GM12891 (cell line): Measurements from ENCODE around the gene CREB5.

ENCODE experiments used
- DNase-seq: peaks from one replicate; pipeline ENCODE4 v3.0.0; 2011; ENCODE audit warnings: low spot score; ENCODE audit not compliant: insufficient read length
- FAIRE-seq: peaks from 2 replicates; lab custom pipeline; 2011; peaks lifted over from hg19 to GRCh38; lab: Jason Lieb, UNC
- PAX5 ChIP-seq: IDR thresholded peaks from 2 replicates; pipeline ENCODE4 v1.6.1; 2011; ENCODE audit warnings: low read length, moderate library complexity, mild to moderate bottlenecking; ENCODE audit not compliant: insufficient read depth, severe bottlenecking
- POLR2A ChIP-seq: IDR thresholded peaks from 2 replicates; pipeline ENCODE4 v1.6.1; 2011; ENCODE audit warnings: low read depth, low read length, control low read depth
- POLR2AphosphoS5 ChIP-seq: IDR thresholded peaks from 2 replicates; pipeline ENCODE4 v1.6.1; 2011; ENCODE audit warnings: low read depth, low read length, control low read depth
- POU2F2 ChIP-seq: IDR thresholded peaks from 2 replicates; pipeline ENCODE4 v1.6.1; 2011; ENCODE audit warnings: low read depth, mild to moderate bottlenecking, control low read depth, low read length, moderate library complexity
- SPI1 ChIP-seq: IDR thresholded peaks from 2 replicates; pipeline ENCODE4 v1.6.1; 2011; ENCODE audit warnings: low read depth, low read length, control low read depth
- TAF1 ChIP-seq: IDR thresholded peaks from 2 replicates; pipeline ENCODE4 v1.6.1; 2011; ENCODE audit warnings: low read depth, low read length, control low read depth

CREB5 gene

DNA sequence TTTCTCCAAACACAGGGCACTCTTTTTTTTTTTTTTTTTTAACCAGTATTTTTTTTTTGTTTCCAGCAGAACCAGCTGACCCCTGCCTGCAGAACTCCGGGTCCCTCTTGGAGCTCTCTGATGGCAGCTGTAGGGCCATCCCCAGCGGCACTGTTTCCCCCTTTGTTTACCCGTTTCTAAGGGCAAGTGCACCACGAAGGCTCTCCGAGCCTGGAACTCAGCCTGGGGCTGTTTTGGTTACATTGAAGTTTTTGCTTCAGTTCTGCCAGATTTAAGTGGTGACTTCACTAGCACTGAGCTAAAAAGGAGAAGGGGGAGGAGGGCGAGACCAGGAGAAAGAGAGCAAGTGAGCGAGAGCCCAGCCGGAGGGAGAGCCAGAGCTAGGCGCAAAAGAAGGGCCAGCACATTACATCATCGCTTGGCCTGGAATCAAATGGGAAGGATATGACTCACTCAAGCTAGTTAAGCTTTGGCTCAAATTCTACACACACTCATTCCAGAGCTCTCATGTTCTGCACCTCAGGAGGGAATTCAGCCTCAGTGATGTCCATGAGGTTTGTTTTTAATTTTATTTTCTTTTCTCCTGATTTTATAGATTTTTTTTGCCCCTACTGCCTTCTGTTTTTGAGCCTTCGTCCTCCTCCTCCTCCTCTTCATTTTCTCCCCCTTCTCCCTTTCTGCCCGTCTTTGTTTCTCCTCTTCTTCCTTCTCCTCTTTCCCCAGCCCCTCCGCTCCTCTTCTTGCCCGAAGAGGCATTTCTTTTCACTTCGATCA, 273.5 kb downstream of the CREB5 start:
- TF ChIP-seq POLR2A = no peak
- no peak for TF ChIP-seq POU2F2
- TF ChIP-seq TAF1 = no peak; the same call in 1 of the 2 replicates
- peak; percentile 32; the same call in 1 of the 2 replicates for TF ChIP-seq SPI1
- no peak for TF ChIP-seq POLR2AphosphoS5
- TF ChIP-seq PAX5 = no peak
- no peak for FAIRE-seq
- DNase-seq = no peak

DNA sequence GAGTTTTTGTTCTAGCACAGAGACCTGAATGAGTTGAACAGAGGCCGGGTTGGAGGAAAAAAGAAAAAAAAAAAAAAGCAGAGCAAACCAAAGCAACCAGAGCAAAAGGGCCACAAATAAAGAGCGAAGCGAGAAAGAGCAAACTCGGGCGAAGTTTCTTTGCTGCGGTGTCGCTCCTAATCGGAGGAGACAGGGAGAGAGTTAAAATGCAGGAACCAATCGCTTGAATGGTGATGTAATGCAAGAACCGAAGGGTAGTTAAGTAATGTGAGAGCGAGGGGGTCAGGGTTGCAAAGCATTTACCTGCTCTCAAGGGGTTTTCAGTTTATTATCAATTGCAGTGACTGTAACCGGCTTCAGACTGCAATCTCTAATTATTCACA, 274.1 kb downstream of the CREB5 start:
- no peak for DNase-seq
- FAIRE-seq = no peak
- TF ChIP-seq POLR2AphosphoS5 (no peak), PAX5 (no peak), POLR2A (no peak), TAF1 (no peak), POU2F2 (no peak)

DNA sequence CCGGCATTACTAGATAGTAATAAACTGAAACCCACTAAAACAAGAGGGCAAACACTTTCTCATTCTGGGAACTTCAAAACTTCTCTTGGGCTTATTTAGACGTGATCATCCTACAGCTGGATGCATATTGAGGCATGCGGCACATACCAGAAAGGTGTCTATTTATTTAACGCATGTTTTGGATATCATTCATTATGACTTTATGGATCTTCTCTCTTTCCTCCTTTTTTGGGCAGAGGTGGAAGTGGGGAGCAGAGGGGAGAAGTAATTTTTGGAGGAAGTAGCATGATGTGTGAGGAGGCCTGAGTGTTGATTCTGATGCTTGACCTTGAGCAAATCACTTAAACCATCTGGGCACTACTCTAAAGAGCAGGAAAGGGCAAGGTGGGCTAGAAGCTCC, 275.2 kb downstream of the CREB5 start:
- no peak for DNase-seq
- TF ChIP-seq POLR2A = no peak
- TF ChIP-seq PAX5 = no peak
- no peak for TF ChIP-seq POLR2AphosphoS5
- no peak for TF ChIP-seq SPI1
- TF ChIP-seq TAF1 = no peak
- TF ChIP-seq POU2F2 = no peak
- FAIRE-seq = no peak

DNA sequence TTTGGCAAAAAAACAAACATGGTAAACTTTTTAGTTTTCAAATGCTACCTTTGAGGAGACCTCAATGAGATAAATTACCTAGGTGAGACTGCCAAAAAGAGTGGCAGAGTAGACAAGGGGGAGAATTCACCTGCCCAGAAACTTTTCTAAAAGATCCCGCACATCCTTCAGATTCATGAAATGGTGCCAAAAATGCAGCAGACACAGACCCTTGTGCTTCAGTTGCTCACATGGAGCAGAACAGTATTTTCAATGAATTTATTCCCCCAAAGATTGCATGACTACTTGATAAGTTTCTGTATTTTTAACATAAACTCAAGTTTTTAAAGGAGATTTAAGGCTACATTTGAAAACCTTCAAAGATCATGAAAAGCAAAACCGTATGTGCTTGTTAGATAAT, 275.9 kb downstream of the CREB5 start:
- DNase-seq (no peak), FAIRE-seq (no peak)
- TF ChIP-seq SPI1 = no peak
- TF ChIP-seq TAF1 = no peak
- no peak for TF ChIP-seq POLR2AphosphoS5
- no peak for TF ChIP-seq POU2F2
- no peak for TF ChIP-seq POLR2A
- TF ChIP-seq PAX5 = no peak

DNA sequence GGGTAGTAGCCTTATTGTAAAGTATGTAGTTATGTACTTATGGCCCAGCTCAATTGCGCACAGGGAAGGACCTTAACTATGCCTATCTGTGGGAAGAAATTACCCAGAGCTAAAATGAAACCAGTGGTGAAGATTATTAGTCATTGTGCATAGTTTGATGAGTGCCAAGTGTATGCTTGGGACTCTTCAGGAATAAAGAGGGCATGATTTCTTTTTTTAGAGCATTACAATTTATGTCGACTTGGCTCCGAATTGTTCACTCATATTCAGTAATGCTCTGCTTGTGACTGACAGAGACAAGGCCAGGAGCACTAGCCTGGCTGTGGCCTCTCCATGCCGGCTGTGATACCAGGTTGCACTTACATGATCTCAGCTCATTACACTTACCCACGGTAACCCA, 276.3 kb downstream of the CREB5 start:
- FAIRE-seq = no peak
- TF ChIP-seq TAF1 (no peak), POLR2A (no peak), PAX5 (no peak), POLR2AphosphoS5 (no peak), POU2F2 (no peak), SPI1 (no peak)

DNA sequence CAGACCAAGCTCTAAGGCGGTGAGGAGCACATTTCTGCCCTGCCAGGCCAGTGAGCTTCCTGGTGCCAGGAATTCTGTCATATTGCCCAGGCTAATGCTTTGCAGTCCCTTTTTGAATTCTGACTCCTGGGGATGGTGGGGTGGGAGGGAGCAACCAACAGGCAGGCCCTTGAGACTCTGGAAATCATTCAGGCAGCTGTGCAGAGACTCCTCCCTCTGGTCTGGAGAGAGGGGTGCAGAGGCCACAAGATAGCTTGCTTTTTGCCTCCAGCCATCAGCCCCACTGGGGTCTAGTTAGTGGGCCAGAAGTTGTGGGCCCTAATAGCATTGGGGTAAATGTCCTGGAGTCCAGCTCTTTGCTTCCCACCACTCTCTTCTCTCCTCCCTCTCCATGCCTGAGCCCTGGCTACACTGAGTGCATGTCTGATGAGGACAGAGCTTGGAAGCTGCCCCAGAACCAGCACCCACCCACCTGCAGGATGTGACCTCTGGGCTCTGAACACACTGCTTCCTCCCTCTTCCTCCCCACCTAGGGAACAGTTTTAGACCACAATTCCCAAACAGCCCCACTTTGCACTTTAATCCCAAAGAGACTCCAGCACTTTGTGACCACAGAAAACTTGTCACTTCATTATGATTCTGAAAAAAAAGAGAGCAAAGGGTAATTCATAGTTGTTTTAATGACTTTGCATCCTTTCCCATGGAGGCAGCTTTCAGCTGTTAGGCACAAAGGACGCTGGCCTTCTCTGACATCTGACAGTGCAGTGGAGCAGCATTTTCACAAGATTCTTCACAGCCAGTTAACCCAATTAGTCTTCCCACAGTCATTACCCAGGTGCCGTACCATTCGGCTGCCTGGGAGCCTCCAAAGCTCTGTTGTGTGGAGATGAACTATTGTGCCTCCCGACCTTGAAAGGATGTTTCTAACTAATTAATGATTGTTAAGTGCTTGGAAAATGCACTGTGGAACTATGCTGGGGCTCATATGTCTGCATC, 283.3 kb downstream of the CREB5 start:
- no peak for TF ChIP-seq SPI1
- TF ChIP-seq PAX5 = no peak
- TF ChIP-seq POLR2AphosphoS5 = no peak
- TF ChIP-seq POLR2A = no peak
- no peak for TF ChIP-seq POU2F2
- TF ChIP-seq TAF1 = no peak
- DNase-seq (no peak), FAIRE-seq (no peak)

More for the DNA sequence above, 276.3 kb downstream of the CREB5 start:
- DNase-seq = no peak

DNA sequence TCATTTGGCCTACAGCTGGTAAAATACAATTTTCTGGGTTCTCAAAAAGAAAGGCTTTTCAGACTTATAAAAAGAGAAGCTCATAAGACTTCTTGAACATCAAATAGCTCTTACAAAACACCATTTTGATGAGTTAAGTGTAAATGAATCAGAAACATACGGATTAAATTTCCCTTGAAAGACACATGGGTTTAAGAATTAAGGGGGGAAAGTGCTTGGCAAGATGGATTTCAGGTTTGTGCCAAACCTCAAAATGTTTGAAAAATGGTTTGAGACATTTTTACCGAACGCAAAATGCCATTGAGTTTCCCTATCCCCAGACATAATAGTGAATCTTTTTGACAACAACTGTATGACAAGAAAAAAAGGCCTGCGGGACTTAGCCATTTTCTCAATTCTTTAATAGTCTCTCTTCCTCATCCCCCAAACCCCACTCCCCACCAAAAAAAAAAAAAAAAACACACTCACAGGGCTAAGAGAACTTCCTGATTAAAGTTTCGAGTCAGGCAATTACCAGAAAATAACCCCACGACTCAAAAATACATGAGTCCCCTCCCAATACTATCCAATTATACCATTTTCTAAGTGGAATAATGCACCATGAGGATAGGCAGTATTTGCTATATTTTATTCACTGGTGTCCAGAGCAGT, 285.7 kb downstream of the CREB5 start:
- no peak for DNase-seq
- FAIRE-seq = no peak
- TF ChIP-seq POU2F2 = no peak
- no peak for TF ChIP-seq TAF1
- no peak for TF ChIP-seq SPI1
- no peak for TF ChIP-seq POLR2AphosphoS5
- no peak for TF ChIP-seq PAX5
- TF ChIP-seq POLR2A = no peak

DNA sequence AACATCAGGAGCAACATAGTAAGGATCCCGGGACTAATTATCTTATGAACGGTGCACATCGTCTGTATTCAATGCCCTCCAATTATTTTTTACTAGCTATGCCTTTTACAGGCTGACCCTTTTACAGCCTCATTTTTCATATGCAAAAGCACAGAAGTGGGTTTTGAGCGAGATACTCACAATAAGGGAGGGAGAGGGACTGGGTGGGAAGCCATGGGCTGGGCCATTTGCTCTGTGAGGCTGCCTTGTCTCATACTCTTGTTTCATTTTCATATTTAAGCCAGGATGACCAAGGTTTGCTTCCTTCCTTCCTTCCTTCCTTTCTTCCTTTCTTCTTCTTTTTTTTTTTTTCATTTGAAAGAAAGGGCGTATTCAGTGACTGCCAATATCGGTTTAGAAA, 286.5 kb downstream of the CREB5 start:
- no peak for FAIRE-seq
- no peak for DNase-seq
- TF ChIP-seq TAF1 (no peak), POU2F2 (no peak), POLR2AphosphoS5 (no peak), PAX5 (no peak), SPI1 (no peak), POLR2A (no peak)

DNA sequence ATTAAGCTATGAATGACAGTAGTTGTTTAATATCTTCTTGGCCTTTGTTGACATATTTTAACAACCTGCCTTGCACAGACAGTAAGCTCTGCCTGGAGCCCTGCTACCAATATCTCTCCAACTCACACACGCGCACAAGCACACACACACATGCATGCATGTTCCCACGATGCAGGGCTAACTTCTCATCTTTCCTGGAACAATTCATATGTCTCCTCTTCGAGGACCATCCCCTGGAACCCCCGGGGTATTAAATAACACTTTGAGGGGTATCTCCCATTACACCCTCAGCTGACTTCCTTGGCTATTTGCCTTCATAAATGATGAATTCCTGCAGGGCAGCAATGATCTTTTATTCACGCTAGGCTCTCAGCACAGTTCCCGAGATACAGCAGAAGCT, 287.8 kb downstream of the CREB5 start:
- no peak for DNase-seq
- FAIRE-seq = no peak
- TF ChIP-seq POLR2AphosphoS5 (no peak), POLR2A (no peak), POU2F2 (no peak), PAX5 (no peak), TAF1 (no peak)

DNA sequence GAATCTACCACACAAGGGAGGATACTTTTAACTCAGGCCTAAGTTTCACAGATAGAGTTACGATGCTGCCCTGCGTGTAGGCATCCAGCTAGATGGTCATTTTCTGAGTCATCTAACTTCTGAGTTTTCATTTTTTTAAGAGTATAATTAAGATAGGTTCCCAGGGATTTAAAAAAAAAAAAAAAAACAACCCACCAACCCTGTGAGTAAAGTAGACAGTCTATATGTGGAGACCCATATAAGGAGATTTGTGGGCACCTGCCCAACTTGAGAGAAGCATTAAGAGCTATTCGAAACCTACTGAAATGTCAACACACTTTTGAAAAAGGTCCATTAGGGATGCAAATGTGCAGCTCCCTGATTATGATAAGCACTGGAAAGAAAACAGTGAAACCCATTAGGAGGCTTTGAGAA, 288.5 kb downstream of the CREB5 start:
- no peak for DNase-seq
- FAIRE-seq = no peak
- TF ChIP-seq POLR2AphosphoS5 = no peak
- no peak for TF ChIP-seq SPI1
- TF ChIP-seq POLR2A = no peak
- no peak for TF ChIP-seq TAF1
- TF ChIP-seq POU2F2 = no peak
- no peak for TF ChIP-seq PAX5
